Ovary (tissue), 3 donors: ENCODE results near the gene QSOX1.

Experiments used
- CTCF ChIP-seq, 3 donors: fragments of 450-650 bp in 2 of 3; fragments of 200-600 bp in 1 of 3; IDR thresholded peaks; one replicate each; pipeline versions ENCODE4 v1.5.1 to v1.8.0; 2016 to 2022; ENCODE audit warnings: antibody characterized with exemption in 3 of 3, mild to moderate bottlenecking in 1 of 3
- EP300 ChIP-seq: sonication (generic); formaldehyde crosslinking; IDR thresholded peaks from one replicate; pipeline ENCODE4 v1.6.1; 2017; ENCODE audit warnings: antibody characterized with exemption
- POLR2A ChIP-seq: fragments of 450-650 bp; IDR thresholded peaks from one replicate; pipeline ENCODE4 v1.6.1; 2017; ENCODE audit warnings: antibody characterized with exemption, mild to moderate bottlenecking, moderate library complexity
- donor health status: DM: no; HTN: no; CAD: no.

GRCh38 chr1:180182643-180183311 is 28.1 kb downstream of the QSOX1 start:
- no peak for TF ChIP-seq CTCF (IDR thresholded peaks at IDR 0.05)
- TF ChIP-seq POLR2A = no peak
- TF ChIP-seq EP300 = no peak
